H1 (cell line): ENCODE data around the gene IDUA. TPM values are rescaled to one million over a fixed set of nuclear protein-coding genes. Genes with fewer than 3 reads are reported as not detected.

ENCODE experiments used
- ATF3 ChIP-seq: IDR thresholded peaks from 2 replicates; pipeline ENCODE4 v1.6.1; 2011; ENCODE audit warnings: low read depth, mild to moderate bottlenecking, low read length; ENCODE audit not compliant: insufficient read depth
- EZH2 ChIP-seq: fragments of 200-600 bp; sonication (generic); IDR thresholded peaks from 2 replicates; pipeline ENCODE4 v1.7.1; 2012; ENCODE audit warnings: low read depth, mild to moderate bottlenecking, moderate library complexity, low read length, inconsistent platforms; ENCODE audit not compliant: severe bottlenecking
- KDM4A ChIP-seq: IDR thresholded peaks from one replicate; pipeline ENCODE4 v1.7.1; 2012; ENCODE audit warnings: low read depth, mild to moderate bottlenecking, moderate library complexity, low read length, inconsistent platforms; ENCODE audit not compliant: severe bottlenecking
- polyA plus RNA-seq, 7 experiments: library from polyadenylated mRNA; depleted of rRNA in 3 of 7; stranded (reverse) in 5 of 7; unstranded in 2 of 7; fragments of >200 nt in 5 of 7; fragments of 200-250 nt in 2 of 7; gene quantifications; 1 replicate in 5 of 7; 2 replicates in 1 of 7; 4 replicates in 1 of 7; pipeline versions ENCODE4 v1.2.1 to v1.2.3, GENCODE V29; 2011 to 2013; ENCODE audit warnings: missing spikeins in 2 of 7, mixed read lengths in 2 of 7
- total RNA-seq: library from RNA; stranded (reverse); fragmentation: NEBNext Ultra II Directional; extraction: Animal tissue kit (Norgen Biotek cat#: 25700); gene quantifications from 2 replicates; pipeline ENCODE4 v1.2.1, GENCODE V29; 2021

The IDUA gene
- total and polyA plus RNA-seq, 2 of the 8 experiments (the other 6 are each of a cell fraction or from before 2014, with no cell fraction given) = 2.8 to 4.8 TPM

GRCh38 chr4:1002631-1003251, 15.9 kb downstream of the IDUA start (continued):
- TF ChIP-seq KDM4A = peak; percentile 51
- peak; percentile 75 for TF ChIP-seq EZH2
- TF ChIP-seq ATF3 = no peak
